Measurements from ENCODE around the gene UCK2.

The UCK2 gene

DNA sequence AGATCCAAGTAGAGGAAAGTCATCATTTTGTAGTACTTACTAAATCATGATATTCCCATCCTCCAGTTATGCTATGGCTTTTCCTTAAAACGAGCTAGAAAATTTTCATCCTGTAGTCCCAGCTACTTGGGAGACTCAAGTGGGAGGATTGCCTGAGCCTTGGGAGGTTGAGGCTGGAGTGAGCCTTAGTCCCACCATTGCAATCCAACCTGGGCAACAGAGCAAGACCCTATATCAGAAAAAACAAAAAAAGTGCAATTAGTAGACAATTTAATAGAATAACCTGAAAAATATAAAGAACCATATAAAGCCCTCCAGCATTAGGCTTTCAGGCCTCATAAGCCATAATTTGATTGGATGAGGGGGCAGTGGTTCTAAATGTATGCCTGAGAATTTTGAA is 6.8 kb downstream of the UCK2 start:
- no peaks in the 10 kb centered on the region for H3K4me1 ChIP-seq (ENCODE audit: control insufficient read depth, insufficient read depth, low read length, poor library complexity, severe bottlenecking)
- H3K4me3 ChIP-seq (ENCODE audit: extremely low read depth, insufficient read depth, low read length, poor library complexity, severe bottlenecking), result no peak overlapping the region
- H3K9me3 ChIP-seq (ENCODE audit: control insufficient read depth, low read length), result no peaks in the 10 kb centered on the region
- peaks cover 32% of the 10 kb centered on the region for H3K36me3 ChIP-seq (ENCODE audit: control insufficient read depth, insufficient read depth, low read length)
- no peak overlapping the region for H3K27ac ChIP-seq (ENCODE audit: low read depth, low read length, severe bottlenecking)
- 100% methylated on average over 1 of the region's 1 CpG; no CpG with 5 or more reads in 1 of the 2 experiments for WGBS, 2 experiments (ENCODE audit: insufficient coverage in 2 of 2)

DNA sequence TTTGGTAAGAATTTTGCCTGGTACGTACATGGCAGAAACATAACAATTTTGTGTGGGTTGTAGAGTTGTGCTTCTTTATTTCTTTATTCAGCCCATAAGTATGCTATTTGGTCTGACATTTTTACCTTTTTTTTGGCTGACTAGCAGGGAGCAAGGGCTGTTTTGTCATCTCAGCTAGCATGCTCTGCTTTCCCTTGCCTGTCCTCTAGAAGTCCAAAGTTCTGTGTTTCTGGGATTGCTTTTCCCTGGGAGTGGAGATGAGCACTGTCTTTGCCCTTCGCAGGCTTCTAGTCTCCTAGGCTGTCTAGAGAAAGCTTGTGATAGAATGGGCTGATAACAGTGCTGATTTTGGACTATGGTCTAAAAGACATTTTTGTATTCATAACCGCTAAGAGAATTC is 7.5 kb downstream of the UCK2 start:
- Histone ChIP-seq H3K4me3 (ENCODE audit: extremely low read depth, insufficient read depth, low read length, poor library complexity, severe bottlenecking) (no peak overlapping the region), H3K36me3 (ENCODE audit: control insufficient read depth, insufficient read depth, low read length) (peaks cover 32% of the 10 kb centered on the region), H3K9me3 (ENCODE audit: control insufficient read depth, low read length) (no peaks in the 10 kb centered on the region), H3K4me1 (ENCODE audit: control insufficient read depth, insufficient read depth, low read length, poor library complexity, severe bottlenecking) (no peaks in the 10 kb centered on the region), H3K27ac (ENCODE audit: low read depth, low read length, severe bottlenecking) (no peak overlapping the region)
- no CpG with 5 or more reads among the region's 3 CpGs for WGBS, 2 experiments (ENCODE audit: insufficient coverage in 2 of 2)

DNA sequence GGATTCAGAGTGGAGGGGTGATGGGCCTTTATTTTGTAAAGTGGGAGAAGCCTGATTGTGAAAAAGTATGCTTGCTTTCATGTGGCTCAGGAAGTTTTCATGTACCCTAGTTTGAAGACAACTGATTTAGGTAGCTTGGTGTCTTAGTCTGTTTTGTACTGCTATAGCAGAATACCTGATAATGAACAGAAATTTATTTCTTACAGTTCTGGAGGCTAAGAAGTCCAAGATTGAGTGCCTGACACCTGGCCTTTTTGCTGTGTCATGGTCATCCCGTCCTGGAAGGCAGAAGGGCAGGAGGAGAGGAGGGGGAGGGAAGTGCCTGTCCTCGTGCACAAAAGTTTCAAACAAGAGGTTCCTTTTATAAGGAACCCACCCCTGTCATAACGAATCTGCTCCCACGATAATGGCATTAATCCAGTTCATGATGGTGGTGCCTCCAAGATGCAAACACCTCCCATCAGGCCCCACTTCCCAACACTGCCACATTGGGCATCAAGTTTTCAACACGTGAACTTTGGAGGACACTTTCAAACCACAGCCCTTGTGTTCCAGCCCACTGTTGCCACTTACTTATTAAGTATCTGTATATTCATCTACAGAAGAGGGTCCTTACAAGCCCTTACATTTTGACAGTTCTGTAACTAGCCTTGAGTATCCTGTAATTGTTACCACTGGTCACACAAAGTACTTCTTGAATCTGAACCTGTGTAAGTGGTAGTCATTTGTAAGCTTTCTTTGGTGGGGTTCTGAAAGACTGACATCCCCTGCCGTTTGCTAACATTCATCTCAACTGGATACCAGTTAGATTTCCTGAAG is 9.5 kb downstream of the UCK2 start:
- no peak overlapping the region for H3K27ac ChIP-seq (ENCODE audit: low read depth, low read length, severe bottlenecking)
- H3K36me3 ChIP-seq (ENCODE audit: control insufficient read depth, insufficient read depth, low read length), result peaks cover 19% of the 10 kb centered on the region
- WGBS, 2 experiments (ENCODE audit: insufficient coverage in 2 of 2), result 86 to 90% methylated on average over 4 to 5 of the region's 6 CpGs
- H3K4me1 ChIP-seq (ENCODE audit: control insufficient read depth, insufficient read depth, low read length, poor library complexity, severe bottlenecking), result peaks cover 5% of the 10 kb centered on the region
- H3K9me3 ChIP-seq (ENCODE audit: control insufficient read depth, low read length), result no peaks in the 10 kb centered on the region
- H3K4me3 ChIP-seq (ENCODE audit: extremely low read depth, insufficient read depth, low read length, poor library complexity, severe bottlenecking), result no peak overlapping the region

DNA sequence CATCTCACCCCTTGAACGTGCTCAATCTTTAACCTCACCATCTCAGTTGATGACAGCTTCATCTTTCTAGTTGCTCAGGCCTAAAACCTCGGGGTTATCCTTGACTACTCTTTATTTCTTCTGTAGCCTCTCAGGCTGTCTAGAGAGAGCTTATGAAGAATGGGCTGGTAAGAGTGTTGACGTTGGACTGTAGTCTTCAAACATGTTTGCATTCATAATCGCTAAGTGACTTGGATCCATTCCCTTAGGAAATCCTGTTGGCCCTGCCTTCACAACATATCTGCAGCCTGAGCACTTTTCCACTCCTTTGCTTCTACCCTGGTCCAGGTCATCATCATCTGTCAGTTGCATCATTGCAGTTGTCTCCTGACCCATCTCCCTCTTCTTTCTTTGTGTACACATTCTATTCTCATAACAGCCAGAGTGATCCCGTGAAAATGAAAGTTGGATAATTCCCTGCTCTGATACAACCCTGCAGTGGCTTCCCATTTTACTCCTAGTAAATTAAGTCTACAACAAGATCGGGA is 10.5 kb downstream of the UCK2 start:
- H3K4me3 ChIP-seq (ENCODE audit: extremely low read depth, insufficient read depth, low read length, poor library complexity, severe bottlenecking), result no peak overlapping the region
- H3K36me3 ChIP-seq (ENCODE audit: control insufficient read depth, insufficient read depth, low read length), result peaks cover 19% of the 10 kb centered on the region
- WGBS, 2 experiments (ENCODE audit: insufficient coverage in 2 of 2), result 96 to 100% methylated on average over 5 of the region's 6 CpGs
- H3K27ac ChIP-seq (ENCODE audit: low read depth, low read length, severe bottlenecking), result no peak overlapping the region
- H3K9me3 ChIP-seq (ENCODE audit: control insufficient read depth, low read length), result no peaks in the 10 kb centered on the region
- H3K4me1 ChIP-seq (ENCODE audit: control insufficient read depth, insufficient read depth, low read length, poor library complexity, severe bottlenecking), result peaks cover 15% of the 10 kb centered on the region

DNA sequence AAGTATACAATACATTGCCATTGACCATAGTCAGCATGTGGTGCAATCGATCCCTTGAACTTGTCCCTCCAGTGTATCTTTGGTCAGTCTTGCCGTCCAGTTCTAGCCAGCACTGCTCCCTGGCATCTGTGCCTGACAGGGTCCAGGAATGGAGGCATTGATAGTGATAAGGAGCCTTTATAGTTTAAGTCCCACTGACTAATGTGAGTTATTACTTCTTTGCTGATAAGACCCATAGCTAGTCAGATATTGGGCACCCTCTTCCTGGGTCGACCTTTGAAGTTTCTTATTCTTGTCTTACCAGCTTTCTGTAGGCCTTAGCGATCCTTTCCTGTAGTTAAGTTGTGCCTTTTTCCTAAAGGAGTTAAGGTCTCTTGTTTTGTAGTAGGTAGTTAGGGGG is 13.0 kb downstream of the UCK2 start:
- H3K27ac ChIP-seq (ENCODE audit: low read depth, low read length, severe bottlenecking), result no peak overlapping the region
- WGBS, 2 experiments (ENCODE audit: insufficient coverage in 2 of 2), result 90% methylated on average over 2 of the region's 4 CpGs
- H3K4me3 ChIP-seq (ENCODE audit: extremely low read depth, insufficient read depth, low read length, poor library complexity, severe bottlenecking), result no peak overlapping the region

DNA sequence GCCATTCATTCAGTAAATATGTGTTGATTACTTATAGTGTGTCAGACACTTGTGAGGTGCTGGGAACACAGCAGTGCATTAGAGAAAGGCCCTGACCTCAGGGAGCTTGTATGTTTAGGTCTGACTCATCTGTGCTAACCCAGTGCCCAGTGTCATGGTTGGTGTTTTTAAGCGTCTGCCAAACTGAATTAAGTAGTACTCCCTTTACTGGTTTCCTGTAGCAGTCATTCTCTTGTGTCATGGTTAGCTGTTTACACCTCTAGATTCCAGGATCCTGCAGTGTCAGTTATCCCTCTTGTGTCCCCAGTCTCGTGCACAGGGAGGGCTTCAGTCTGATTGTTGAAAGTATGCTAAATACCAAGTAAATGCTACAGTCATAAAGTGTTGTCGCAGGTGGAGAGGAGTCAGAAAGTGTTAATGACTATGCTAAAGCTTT is 14.2 kb downstream of the UCK2 start:
- H3K9me3 ChIP-seq (ENCODE audit: control insufficient read depth, low read length), result no peaks in the 10 kb centered on the region
- WGBS, 2 experiments (ENCODE audit: insufficient coverage in 2 of 2), result 70 to 82% methylated on average over 2 to 3 of the region's 3 CpGs
- no peak overlapping the region for H3K27ac ChIP-seq (ENCODE audit: low read depth, low read length, severe bottlenecking)

More for the DNA sequence above, 13.0 kb downstream of the UCK2 start:
- no peaks in the 10 kb centered on the region for H3K9me3 ChIP-seq (ENCODE audit: control insufficient read depth, low read length)
- H3K36me3 ChIP-seq (ENCODE audit: control insufficient read depth, insufficient read depth, low read length), result peaks cover 19% of the 10 kb centered on the region
- peaks cover 25% of the 10 kb centered on the region for H3K4me1 ChIP-seq (ENCODE audit: control insufficient read depth, insufficient read depth, low read length, poor library complexity, severe bottlenecking)

DNA sequence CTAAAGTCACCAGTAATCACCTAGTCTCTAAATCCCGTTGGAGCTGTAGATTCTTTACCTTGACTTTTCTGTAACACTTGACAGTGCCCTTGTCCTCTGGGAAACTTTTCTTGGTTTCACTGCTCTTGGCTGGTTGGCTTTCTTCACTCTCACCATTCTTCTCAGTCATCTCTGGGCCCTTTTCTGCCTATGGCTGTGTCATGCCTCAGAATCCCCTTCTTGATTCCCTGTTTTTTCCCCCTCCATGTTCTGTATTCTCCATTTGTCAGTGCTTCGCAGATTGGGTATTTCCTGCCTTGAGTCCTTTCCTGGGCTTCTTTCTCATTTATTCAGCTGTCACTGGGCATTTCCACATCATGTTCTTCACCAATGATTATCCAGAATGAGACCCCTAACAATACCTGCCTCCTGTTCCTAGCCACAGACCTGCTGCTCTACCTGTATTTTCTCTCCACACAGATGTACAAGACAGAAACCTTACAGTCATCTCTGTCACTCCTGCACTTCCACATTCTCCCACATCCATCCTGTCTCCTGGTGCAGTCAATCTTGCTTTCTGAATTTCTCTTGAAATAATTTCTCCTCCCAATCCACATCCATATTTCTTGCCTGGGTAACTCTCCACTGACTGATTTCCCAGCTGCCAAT is 14.7 kb downstream of the UCK2 start:
- Histone ChIP-seq H3K4me3 (ENCODE audit: extremely low read depth, insufficient read depth, low read length, poor library complexity, severe bottlenecking) (no peak overlapping the region), H3K9me3 (ENCODE audit: control insufficient read depth, low read length) (no peaks in the 10 kb centered on the region), H3K27ac (ENCODE audit: low read depth, low read length, severe bottlenecking) (peak overlapping the region; percentile 26), H3K4me1 (ENCODE audit: control insufficient read depth, insufficient read depth, low read length, poor library complexity, severe bottlenecking) (peaks cover 25% of the 10 kb centered on the region), H3K36me3 (ENCODE audit: control insufficient read depth, insufficient read depth, low read length) (peaks cover 12% of the 10 kb centered on the region)
- 54 to 65% methylated on average over 2 of the region's 2 CpGs for WGBS, 2 experiments (ENCODE audit: insufficient coverage in 2 of 2)

More for the DNA sequence above, 14.2 kb downstream of the UCK2 start:
- no peak overlapping the region for H3K4me3 ChIP-seq (ENCODE audit: extremely low read depth, insufficient read depth, low read length, poor library complexity, severe bottlenecking)
- H3K36me3 ChIP-seq (ENCODE audit: control insufficient read depth, insufficient read depth, low read length), result peaks cover 17% of the 10 kb centered on the region
- peaks cover 25% of the 10 kb centered on the region for H3K4me1 ChIP-seq (ENCODE audit: control insufficient read depth, insufficient read depth, low read length, poor library complexity, severe bottlenecking)

DNA sequence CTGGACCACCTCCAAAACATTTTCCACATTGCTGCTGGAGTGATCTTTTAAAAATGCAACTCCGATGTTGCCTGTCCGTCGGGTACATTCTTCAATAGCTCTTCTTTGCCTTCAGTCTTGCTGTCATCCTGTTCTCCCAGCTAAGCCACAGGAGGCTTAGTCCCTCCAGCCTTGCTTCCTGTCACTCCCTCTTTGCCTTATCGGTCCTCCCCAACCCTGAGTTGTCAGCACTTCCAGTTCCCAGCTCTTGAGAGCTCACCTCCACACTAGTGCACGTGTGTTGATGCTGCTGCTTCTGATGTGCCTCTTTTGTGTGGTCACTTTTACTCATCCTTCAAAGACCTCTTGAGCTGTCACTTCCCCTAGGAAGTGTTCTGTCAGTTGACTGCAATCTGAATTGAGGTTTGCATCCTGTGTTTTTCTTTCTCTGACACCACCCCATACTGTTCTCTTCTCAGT is 15.3 kb downstream of the UCK2 start:
- H3K36me3 ChIP-seq (ENCODE audit: control insufficient read depth, insufficient read depth, low read length), result peaks cover 11% of the 10 kb centered on the region
- H3K4me1 ChIP-seq (ENCODE audit: control insufficient read depth, insufficient read depth, low read length, poor library complexity, severe bottlenecking), result peaks cover 25% of the 10 kb centered on the region
- 48 to 49% methylated on average over 4 to 5 of the region's 5 CpGs for WGBS, 2 experiments (ENCODE audit: insufficient coverage in 2 of 2)
- no peaks in the 10 kb centered on the region for H3K9me3 ChIP-seq (ENCODE audit: control insufficient read depth, low read length)
- H3K27ac ChIP-seq (ENCODE audit: low read depth, low read length, severe bottlenecking), result peak overlapping the region; percentile 26
- H3K4me3 ChIP-seq (ENCODE audit: extremely low read depth, insufficient read depth, low read length, poor library complexity, severe bottlenecking), result no peak overlapping the region

DNA sequence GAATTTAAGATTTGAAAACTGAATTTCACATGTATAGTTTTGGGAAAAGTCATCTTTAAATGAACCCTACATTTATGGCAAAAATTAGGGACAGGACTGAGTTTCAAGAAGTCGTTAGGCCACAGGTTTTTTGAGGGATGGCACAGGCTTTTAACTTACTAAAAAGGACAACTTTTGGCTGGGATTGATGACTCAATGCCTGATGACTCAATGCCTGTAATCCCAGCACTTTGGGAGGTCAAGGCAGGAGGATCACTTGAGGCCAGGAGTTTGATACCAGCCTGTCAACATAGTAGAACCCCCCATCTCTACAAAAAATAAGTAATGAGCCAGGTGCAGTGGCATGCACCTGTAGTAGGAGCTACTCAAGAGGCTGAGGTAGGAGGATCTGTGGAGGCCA is 15.9 kb downstream of the UCK2 start:
- H3K4me3 ChIP-seq (ENCODE audit: extremely low read depth, insufficient read depth, low read length, poor library complexity, severe bottlenecking), result no peak overlapping the region
- peaks cover 25% of the 10 kb centered on the region for H3K4me1 ChIP-seq (ENCODE audit: control insufficient read depth, insufficient read depth, low read length, poor library complexity, severe bottlenecking)
- H3K9me3 ChIP-seq (ENCODE audit: control insufficient read depth, low read length), result no peaks in the 10 kb centered on the region
- WGBS, 2 experiments (ENCODE audit: insufficient coverage in 2 of 2), result 29 to 88% methylated on average over 1 of the region's 1 CpG
- peak overlapping the region; percentile 26 for H3K27ac ChIP-seq (ENCODE audit: low read depth, low read length, severe bottlenecking)
- H3K36me3 ChIP-seq (ENCODE audit: control insufficient read depth, insufficient read depth, low read length), result peaks cover 10% of the 10 kb centered on the region

DNA sequence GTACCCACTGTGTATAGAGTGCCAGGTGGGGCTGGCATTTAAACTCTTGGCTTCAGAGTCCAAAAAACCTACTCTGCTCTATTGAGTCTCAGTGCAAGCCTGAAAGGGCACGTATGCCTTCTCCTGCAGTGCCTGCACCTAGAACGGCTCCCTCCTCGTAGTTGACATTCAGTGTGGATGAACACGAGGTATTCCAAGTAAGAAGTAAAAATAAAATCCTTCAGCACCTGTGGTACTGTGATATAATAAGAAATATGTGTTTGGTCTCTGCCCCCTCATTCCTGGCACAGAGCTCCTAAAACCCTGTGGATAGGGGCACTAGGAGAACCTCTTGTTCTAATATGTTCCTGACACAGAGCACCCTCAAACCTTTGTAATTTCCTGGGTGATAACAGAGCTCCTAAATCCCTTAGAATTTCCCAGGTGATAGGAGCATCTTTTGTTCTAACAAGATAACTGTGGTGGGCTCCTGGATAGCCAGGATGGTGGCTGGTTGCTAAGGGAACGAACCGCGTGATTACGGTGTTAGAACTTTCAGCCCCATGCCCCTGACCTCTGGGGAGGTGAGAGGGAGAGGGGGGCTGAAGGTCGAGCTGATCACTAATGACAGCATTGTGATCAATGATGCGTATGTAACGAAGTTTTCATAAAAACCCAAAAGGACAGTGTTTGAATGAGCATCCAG is 16.8 kb downstream of the UCK2 start:
- H3K27ac ChIP-seq (ENCODE audit: low read depth, low read length, severe bottlenecking), result no peak overlapping the region
- H3K4me1 ChIP-seq (ENCODE audit: control insufficient read depth, insufficient read depth, low read length, poor library complexity, severe bottlenecking), result peaks cover 25% of the 10 kb centered on the region
- no peak overlapping the region for H3K4me3 ChIP-seq (ENCODE audit: extremely low read depth, insufficient read depth, low read length, poor library complexity, severe bottlenecking)
- peaks cover 10% of the 10 kb centered on the region for H3K36me3 ChIP-seq (ENCODE audit: control insufficient read depth, insufficient read depth, low read length)
- H3K9me3 ChIP-seq (ENCODE audit: control insufficient read depth, low read length), result no peaks in the 10 kb centered on the region
- WGBS, 2 experiments (ENCODE audit: insufficient coverage in 2 of 2), result 84 to 86% methylated on average over 5 to 7 of the region's 11 CpGs

Measured in mesodermal cell (in vitro differentiated cells).